Fibroblast of the aortic adventitia (primary cell): Measurements from ENCODE around the gene PLBD2. TPM values are rescaled to one million over a fixed set of nuclear protein-coding genes. Genes with fewer than 3 reads are reported as not detected.

Experiments used
- DNase-seq: peaks from one replicate; pipeline ENCODE4 v3.0.0-alpha.2; 2010; ENCODE audit warnings: low read depth
- H3K4me3 ChIP-seq: 2 replicates; pipeline ENCODE4 v1.5.1; 2011; ENCODE audit warnings: low read depth, mild to moderate bottlenecking, control low read depth, low read length, moderate library complexity
- total RNA-seq: library from RNA; depleted of rRNA; stranded (reverse); fragments of >200 nt; gene quantifications from 2 replicates; pipeline ENCODE4 v1.2.3, GENCODE V29; 2012; ENCODE audit warnings: low replicate concordance
- TF ChIP-seq, protein P1 (sequence below): IDR thresholded peaks from 2 replicates; pipeline ENCODE4 v1.5.1; 2011; ENCODE audit warnings: mild to moderate bottlenecking, low read length, control low read depth, inconsistent platforms; ENCODE audit not compliant: insufficient read depth

Gene PLBD2
- total RNA-seq, 1 donor: 35.1 TPM

DNA sequence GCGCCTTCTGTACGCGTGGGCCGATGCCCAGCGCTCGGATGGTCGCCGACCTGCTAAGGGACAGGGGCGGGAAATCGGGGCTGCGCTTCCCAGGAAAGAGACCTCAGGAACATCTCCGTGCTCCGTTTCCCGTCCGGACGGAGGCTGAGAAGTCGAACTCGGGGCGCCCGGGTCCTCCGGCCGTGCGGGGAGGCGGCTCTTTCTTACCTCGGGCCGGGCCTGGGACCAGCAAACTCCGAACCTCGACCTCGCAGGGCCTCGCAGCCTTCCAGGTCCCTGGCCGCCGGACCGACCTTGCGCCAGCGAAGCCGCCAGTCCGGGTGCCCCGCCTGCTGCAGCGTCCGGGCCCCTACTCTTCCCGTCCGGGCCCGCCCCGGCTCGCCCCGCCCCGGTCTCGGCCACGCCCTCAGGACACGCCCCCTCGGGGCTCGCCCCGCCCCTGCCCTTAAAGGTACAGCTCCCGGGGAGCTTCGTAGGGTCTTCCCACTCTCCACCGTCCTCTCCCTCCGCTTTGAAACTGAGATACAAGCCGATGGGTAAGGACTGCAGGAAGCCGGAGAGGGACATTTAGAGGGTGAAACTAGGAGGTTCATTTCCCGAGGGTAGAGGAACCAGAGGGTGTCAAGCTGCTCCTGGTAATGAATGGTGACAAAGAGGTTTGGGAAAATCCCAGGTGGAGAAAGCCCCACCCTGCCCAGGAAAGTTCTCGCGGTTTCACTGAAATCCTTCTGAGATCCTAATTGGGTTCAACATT, 23.4 kb upstream of the PLBD2 start, which contains the start of gene SLC8B1:
TSS of gene SLC8B1 (minus strand) at position 324 of the 754 bp plus-strand sequence. CDS start 2,231 bp downstream, outside the sequence.
- TF ChIP-seq, protein P1, sequence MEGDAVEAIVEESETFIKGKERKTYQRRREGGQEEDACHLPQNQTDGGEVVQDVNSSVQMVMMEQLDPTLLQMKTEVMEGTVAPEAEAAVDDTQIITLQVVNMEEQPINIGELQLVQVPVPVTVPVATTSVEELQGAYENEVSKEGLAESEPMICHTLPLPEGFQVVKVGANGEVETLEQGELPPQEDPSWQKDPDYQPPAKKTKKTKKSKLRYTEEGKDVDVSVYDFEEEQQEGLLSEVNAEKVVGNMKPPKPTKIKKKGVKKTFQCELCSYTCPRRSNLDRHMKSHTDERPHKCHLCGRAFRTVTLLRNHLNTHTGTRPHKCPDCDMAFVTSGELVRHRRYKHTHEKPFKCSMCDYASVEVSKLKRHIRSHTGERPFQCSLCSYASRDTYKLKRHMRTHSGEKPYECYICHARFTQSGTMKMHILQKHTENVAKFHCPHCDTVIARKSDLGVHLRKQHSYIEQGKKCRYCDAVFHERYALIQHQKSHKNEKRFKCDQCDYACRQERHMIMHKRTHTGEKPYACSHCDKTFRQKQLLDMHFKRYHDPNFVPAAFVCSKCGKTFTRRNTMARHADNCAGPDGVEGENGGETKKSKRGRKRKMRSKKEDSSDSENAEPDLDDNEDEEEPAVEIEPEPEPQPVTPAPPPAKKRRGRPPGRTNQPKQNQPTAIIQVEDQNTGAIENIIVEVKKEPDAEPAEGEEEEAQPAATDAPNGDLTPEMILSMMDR: no peak
- DNase-seq: peak; percentile 64
- H3K4me3 ChIP-seq: peak within 1 kb of the TSS; percentile 80

GRCh38 chr12:113339540-113339939, 18.8 kb upstream of the PLBD2 start:
- H3K4me3 ChIP-seq: no peak overlapping the region
- DNase-seq: no peak
- TF ChIP-seq, protein P1: no peak

DNA sequence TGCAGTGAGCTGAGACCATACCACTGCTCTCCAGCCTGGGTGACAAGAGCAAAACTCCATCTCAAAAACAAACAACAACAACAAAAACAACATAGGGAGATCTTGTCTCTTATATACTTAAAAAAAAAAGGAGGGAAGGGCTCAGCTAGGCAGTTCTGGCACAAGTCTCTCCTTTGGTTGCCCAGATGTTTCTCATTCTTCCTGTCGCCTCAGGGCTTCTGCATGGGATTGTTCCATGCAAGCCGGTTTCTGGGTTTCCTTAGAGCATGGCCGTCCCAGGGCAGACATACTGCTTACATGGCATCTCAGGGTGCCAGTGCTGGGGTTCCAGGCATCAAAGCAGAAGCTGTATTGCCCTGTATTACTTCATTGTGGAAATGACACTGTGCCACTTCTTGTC, 18.3 kb upstream of the PLBD2 start:
- TF ChIP-seq, protein P1: no peak
- peak; percentile 16 for DNase-seq
- H3K4me3 ChIP-seq: no peak overlapping the region

DNA sequence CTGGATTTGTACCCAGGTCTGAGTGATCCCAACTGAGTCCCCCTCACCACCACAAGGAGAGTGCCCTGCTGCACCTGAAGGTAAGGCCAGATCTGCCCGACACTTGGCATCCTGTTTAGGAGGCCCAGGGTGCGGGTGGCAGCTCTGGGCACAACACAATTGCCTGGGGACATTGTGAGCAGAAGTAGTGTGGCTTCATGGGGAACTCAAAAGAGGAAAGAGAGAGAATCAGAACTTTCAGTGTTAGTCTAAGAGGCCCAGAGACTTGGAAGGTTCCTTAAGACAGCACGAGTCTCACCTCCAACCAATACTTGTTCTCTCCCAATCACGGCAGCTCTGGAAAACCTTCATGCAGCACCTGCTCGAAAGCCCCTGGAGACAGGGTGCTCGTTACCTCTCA, 16.9 kb upstream of the PLBD2 start:
- TF ChIP-seq, protein P1: no peak

GRCh38 chr12:113345318-113345717, 13.1 kb upstream of the PLBD2 start:
- H3K4me3 ChIP-seq: no peak overlapping the region
- DNase-seq: no peak
- TF ChIP-seq, protein P1: no peak

More for the DNA sequence above, 16.9 kb upstream of the PLBD2 start:
- no peak for DNase-seq
- H3K4me3 ChIP-seq: no peak overlapping the region

GRCh38 chr12:113346353-113346752, 12.0 kb upstream of the PLBD2 start:
- TF ChIP-seq, protein P1: no peak
- H3K4me3 ChIP-seq: no peak overlapping the region
- DNase-seq: no peak

DNA sequence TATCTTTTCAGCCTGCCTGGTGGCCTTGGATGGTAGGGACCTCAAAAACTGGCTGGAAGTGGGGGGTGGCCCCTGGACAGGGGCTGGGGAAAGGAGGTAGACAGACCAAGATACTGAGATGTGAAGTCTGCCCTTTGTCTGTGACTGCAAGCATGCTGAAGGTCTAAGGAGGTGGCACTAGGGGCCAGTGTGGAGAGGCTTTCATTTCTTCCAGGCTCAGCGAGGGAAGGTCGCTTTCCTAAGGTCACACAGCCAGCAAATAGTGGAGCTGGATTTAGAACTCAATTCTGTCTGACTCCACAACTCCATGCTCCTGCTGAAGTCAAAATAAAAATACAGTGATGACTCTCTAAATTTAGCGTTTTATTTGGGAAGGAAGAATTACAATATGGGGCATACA, 11.3 kb upstream of the PLBD2 start:
- H3K4me3 ChIP-seq: no peak overlapping the region
- no peak for DNase-seq
- TF ChIP-seq, protein P1: no peak
